Ascending aorta (tissue), 2 donors: ENCODE data around the gene IQCH. TPM values are rescaled to one million over a fixed set of nuclear protein-coding genes. Genes with fewer than 3 reads are reported as not detected.

Source experiments
- DNase-seq, 2 donors: peaks; one replicate each; pipeline ENCODE4 v3.0.0-alpha.2; 2019; ENCODE audit warnings: low spot score in 2 of 2
- H3K27ac ChIP-seq, 2 donors: fragments of 200-600 bp; sonication (generic); one replicate each; pipeline ENCODE4 v1.5.1; 2016 to 2017; ENCODE audit warnings: mild to moderate bottlenecking in 1 of 2
- H3K27me3 ChIP-seq: fragments of 200-600 bp; sonication (generic); one replicate; pipeline ENCODE4 v1.5.1; 2017
- H3K36me3 ChIP-seq, 2 donors: fragments of 200-600 bp; sonication (generic); one replicate each; pipeline ENCODE4 v1.5.1; 2016
- H3K4me1 ChIP-seq, 2 donors: fragments of 200-600 bp; sonication (generic); one replicate each; pipeline ENCODE4 v1.5.1; 2016 to 2017; ENCODE audit warnings: mild to moderate bottlenecking in 1 of 2
- H3K4me3 ChIP-seq, 2 donors: fragments of 200-600 bp; sonication (generic); one replicate each; pipeline ENCODE4 v1.5.1; 2016 to 2017; ENCODE audit warnings: mild to moderate bottlenecking in 1 of 2
- H3K9me3 ChIP-seq, 2 donors: fragments of 200-600 bp; sonication (generic); one replicate each; pipeline ENCODE4 v1.5.1; 2016
- CTCF ChIP-seq, 3 experiments: fragments of 200-600 bp in 2 of 3; fragments of 450-650 bp in 1 of 3; sonication (generic) in 2 of 3; IDR thresholded peaks; one replicate each; pipeline ENCODE4 v1.5.1; 2016 to 2019; ENCODE audit warnings: antibody characterized with exemption in 3 of 3, mild to moderate bottlenecking in 1 of 3, moderate library complexity in 1 of 3
- intact Hi-C: fragments of 100-400 bp; cut with DNase I; formaldehyde crosslinking; loops from one replicate; pipeline ENCODE4 v1.15.1; 2023
- total RNA-seq: library from RNA; depleted of rRNA; stranded (reverse); fragments of >200 nt; gene quantifications from one replicate; pipeline ENCODE4 v1.1.0, GENCODE V29; 2016

Gene IQCH
- total RNA-seq, 1 donor from 2014 or later: not detected

- no peak overlapping the region for H3K4me3 ChIP-seq
- H3K9me3 ChIP-seq: no peaks in the 10 kb centered on the region
- intact Hi-C loops: no loop called here
- H3K36me3 ChIP-seq: peaks cover 0 to 20% of the 10 kb centered on the region in 2 donors
- no peak for DNase-seq
- H3K4me1 ChIP-seq: peaks cover 0 to 2% of the 10 kb centered on the region in 2 donors
- no peaks in the 10 kb centered on the region for H3K27me3 ChIP-seq
- TF ChIP-seq CTCF (IDR thresholded peaks at IDR 0.05): no peak
- no peak overlapping the region for H3K27ac ChIP-seq
These were observed 273.9 kb downstream of the IQCH start for GRCh38 chr15:67528513-67528912.

GRCh38 chr15:67531379-67531914 is 276.9 kb downstream of the IQCH start:
- TF ChIP-seq CTCF (IDR thresholded peaks at IDR 0.05): no peak
- no peak overlapping the region for H3K27ac ChIP-seq

GRCh38 chr15:67533873-67534272 is 279.3 kb downstream of the IQCH start:
- intact Hi-C loops: no loop called here
- Histone ChIP-seq H3K9me3 (no peaks in the 10 kb centered on the region), H3K27me3 (no peaks in the 10 kb centered on the region), H3K4me1 (no peaks in the 10 kb centered on the region), H3K36me3 (no peaks in the 10 kb centered on the region), H3K27ac (no peak overlapping the region), H3K4me3 (no peak overlapping the region)
- TF ChIP-seq CTCF (IDR thresholded peaks at IDR 0.05): no peak
- DNase-seq: no peak

More at GRCh38 chr15:67531379-67531914, 276.9 kb downstream of the IQCH start:
- no peak overlapping the region for H3K4me3 ChIP-seq
- intact Hi-C loops: no loop called here
- no peak for DNase-seq
- no peaks in the 10 kb centered on the region for H3K27me3 ChIP-seq
- H3K9me3 ChIP-seq: no peaks in the 10 kb centered on the region
- H3K36me3 ChIP-seq: peaks cover 0 to 20% of the 10 kb centered on the region in 2 donors
- H3K4me1 ChIP-seq: no peaks in the 10 kb centered on the region

- Histone ChIP-seq H3K4me1 (no peaks in the 10 kb centered on the region), H3K4me3 (no peak overlapping the region), H3K36me3 (no peaks in the 10 kb centered on the region), H3K27ac (no peak overlapping the region), H3K27me3 (no peaks in the 10 kb centered on the region), H3K9me3 (no peaks in the 10 kb centered on the region)
- intact Hi-C loops: no loop called here
- no peak for DNase-seq
- no peak for TF ChIP-seq CTCF (IDR thresholded peaks at IDR 0.05)
These were observed 279.8 kb downstream of the IQCH start for GRCh38 chr15:67534360-67534759.

- Histone ChIP-seq H3K27ac (no peak overlapping the region), H3K4me1 (no peaks in the 10 kb centered on the region), H3K27me3 (no peaks in the 10 kb centered on the region), H3K36me3 (no peaks in the 10 kb centered on the region), H3K4me3 (no peak overlapping the region), H3K9me3 (no peaks in the 10 kb centered on the region)
- no peak for DNase-seq
- TF ChIP-seq CTCF (IDR thresholded peaks at IDR 0.05): no peak
- intact Hi-C loops: no loop called here
These were observed 283.2 kb downstream of the IQCH start for GRCh38 chr15:67537771-67538170.
